NCI-H2171 treated with DMSO at 0.1 percent for 48 hours (cell line): ENCODE results near the gene ST8SIA6.
"Not testable (repeated sequence)": the region's sequence is repeated elsewhere in the genome, so short reads cannot be mapped to it uniquely, and the experiment has no call there.

Experiments used
- DNase-seq: peaks from one replicate; lab custom pipeline; 2025; lab: John Stamatoyannopoulos, UW

Gene ST8SIA6

DNA sequence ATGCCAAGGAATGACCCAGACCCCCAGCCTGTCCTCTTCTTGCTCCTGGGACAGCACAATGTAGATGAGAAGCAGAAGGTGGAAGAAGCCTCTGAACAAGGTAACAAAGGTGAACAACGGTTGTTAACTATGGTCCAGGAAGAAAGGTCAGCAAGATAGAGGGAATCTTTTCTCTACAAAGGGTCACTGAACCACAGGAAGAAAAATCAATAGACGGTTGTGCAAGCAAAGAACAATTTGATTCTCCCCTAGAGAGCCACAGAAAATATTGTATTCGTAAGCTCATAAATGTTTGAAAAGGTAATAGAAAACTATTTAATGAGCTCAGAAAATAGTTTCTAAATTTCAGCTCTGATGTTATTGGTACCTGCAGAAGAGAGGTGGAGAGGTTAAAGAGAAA is 111.3 kb downstream of the ST8SIA6 start:
- DNase-seq = no peak

DNA sequence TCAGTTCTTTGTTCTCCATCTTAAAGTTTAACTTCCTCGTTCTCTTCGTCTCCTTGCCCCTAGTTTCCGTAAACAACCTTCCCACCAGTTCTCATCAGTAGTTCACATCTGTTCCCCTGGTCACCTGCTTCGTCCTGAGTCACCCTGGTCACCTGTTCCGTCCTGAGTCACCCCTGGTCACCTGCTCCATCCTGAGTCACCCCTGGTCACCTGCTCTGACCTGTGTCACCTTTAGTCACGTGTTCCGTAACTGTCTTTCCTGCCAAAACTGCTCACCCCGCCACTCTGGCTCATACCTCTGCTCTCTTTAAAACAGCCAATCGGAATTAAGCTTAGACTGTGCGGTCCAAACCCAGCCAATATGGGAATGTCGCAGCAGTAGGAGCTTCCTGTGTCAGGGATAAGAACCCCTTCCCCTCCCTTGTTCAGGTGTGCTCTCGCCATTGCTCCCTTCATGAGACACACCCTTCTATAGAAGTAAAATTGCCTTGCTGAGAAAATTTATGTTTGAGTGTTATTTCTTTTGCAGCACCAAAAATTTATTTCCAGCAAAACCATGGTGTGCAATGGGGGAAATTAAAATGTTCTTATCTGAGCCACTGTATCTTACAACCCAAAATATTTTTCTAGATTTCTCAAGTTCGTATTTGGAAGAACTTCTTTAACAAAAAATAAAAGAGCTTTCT is 114.1 kb downstream of the ST8SIA6 start:
- DNase-seq = no peak

DNA sequence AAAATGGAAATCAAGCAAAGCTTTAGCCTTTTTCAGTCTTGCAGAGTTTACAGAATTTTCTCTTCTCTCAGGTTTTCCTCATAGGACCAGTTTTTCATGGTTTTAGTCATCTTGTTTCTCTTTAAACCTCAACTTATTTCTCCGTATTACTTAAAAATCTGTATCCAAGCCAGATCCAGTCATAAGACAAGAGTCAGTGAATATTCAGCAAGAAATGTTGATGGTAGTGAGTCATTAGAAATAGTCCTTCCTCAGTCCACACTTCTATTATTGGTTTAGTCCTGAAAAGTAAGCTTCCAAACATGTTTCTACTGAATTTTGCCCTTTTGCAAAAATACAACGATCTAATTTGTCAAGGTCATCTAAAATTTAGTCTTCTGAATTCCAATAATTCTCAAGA is 119.3 kb downstream of the ST8SIA6 start:
- no peak for DNase-seq

DNA sequence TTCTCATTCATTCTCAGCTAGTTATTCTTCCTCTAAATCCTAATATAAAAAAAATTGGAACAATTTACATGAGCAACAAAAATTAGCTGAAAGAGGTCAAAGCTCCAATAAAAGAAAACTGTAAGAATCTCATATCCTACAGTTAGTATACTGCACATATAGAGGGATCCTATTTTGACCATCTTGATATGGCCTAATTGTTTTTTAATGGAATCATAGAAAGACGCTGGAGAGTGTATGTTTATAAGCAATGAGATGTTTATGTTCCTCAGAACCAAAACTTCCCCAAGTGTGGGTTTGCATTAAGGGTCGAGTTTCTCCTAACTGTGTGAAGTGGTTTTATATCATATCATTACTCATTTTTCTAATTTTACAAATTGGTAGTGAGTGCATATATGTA is 123.9 kb downstream of the ST8SIA6 start:
- no peak for DNase-seq

- DNase-seq = no peak
Measured at GRCh38 chr10:17326377-17326776, 128.0 kb downstream of the ST8SIA6 start.

- not testable (repeated sequence) for DNase-seq
Measured at GRCh38 chr10:17321957-17322356, 132.4 kb downstream of the ST8SIA6 start.

DNA sequence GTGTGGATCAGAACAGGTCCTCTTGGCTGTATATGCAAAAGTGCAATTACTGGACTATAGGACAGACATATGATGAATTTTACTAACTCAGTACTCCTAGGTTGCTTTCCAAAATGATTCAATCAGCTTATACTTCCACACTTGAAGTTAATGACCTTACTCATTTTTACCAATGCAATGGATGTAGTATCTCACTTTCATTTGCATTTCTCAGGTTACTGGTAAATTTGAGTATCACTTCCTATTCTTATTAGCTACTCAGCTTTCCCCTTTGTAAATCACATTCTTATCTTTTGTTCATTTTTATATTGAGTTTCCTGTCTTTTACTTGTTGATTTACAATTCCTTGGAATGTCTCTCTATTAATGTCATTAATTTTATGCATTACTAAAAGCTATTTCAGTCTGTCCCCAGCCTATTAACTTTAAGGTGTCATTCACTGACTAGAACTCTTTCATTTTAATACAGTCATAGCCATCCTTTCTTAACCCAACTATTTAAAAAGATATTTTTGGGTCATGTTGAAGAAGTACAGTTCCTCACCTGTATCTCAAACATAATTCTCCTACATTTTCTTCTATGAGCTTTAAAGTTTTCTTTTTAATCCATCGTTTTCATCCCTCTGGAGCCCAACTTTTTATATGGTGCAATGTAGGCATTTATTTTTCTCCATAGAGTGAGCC is 137.8 kb downstream of the ST8SIA6 start:
- DNase-seq = no peak

GRCh38 chr10:17309435-17309834 is 145.0 kb downstream of the ST8SIA6 start:
- DNase-seq = no peak

GRCh38 chr10:17307123-17307522 is 147.3 kb downstream of the ST8SIA6 start:
- no peak for DNase-seq

GRCh38 chr10:17292375-17292774 is 162.0 kb downstream of the ST8SIA6 start:
- DNase-seq = no peak

DNA sequence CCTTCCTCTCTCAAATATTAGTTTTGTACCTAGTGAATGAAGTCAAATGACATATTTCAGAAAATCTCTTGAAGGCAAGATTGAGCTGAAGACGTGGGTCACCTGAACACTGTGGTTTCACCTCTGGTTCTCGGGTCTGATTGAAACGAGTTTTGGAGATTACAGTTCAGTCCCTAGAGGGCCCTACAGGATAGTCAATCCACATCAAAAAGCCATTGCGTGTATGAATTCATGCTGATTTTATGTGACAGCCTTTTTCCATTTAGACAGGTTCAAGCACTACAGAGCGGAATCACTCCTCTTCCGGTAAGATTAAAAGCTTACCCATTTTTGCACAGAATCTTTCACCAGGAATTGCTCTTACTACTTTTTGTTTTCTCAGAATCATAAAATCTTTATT is 164.2 kb downstream of the ST8SIA6 start:
- DNase-seq = no peak

GRCh38 chr10:17289763-17290162 is 164.6 kb downstream of the ST8SIA6 start:
- DNase-seq = no peak

DNA sequence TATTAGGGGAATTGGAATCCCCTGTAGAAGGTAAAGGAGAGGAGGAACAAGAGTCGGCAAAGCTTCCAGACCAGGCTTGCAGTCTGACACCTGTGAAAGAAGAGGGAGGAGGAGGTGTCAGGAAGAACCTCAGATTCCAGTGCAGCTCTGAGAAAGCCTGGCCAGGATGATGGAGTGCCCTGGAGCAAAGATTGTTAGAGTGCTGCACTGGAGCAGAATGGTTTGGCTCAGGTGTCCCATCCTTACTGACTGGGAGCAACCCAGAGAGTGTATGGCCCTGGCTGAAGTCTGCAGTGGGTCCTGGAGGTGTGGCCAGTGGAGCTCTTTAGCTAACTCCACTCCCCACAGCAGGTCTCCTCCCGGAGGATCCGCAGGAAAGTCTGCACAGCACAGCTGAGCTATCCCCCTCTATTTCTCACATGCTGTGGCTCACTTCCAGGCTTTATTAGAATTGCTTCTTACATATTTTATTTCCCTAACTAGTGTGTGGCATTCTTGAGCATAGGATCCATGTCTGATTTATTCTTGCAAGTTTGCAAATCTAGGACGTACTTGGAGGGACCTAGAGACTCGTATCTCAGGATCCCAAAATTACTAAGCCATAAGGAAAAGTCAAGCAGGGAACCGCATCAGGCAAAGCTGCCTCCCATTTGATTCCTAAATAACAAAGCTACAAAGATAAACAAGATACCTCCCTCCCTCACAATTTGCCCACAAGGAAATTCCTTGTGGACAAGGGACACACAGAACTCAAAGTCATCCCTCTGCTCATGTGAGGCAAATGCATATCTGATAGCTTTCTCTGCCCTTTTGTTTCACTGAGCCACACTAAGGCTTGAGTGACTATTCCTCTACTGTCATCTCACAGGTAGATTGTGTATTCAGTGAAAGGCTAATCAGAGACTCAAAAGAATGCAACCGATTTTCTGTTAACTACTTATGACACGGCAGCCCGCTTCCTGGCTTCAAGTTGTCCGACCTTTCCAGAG is 167.5 kb downstream of the ST8SIA6 start:
- DNase-seq = no peak

DNA sequence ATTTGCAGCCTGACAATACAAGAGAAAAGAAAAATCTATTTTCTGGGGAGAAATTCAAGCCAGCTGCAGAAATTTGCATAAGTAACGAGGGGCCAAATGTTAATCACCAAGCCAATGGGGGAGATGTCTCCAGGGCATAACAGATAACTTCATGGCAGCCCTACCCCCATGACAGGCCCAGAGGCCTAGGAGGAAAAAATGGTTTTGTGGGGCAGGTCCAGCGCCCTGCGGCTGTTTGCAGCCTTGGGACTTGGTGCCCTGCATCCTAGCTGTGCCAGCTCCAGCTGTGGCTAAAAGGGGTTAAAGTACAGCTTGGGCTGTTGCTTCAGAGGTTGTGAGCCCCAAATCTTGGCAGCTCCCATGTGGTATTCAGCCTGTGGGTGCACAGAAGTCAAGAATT is 172.1 kb downstream of the ST8SIA6 start:
- no peak for DNase-seq

- no peak for DNase-seq
Measured at GRCh38 chr10:17278607-17279240, 175.7 kb downstream of the ST8SIA6 start.

DNA sequence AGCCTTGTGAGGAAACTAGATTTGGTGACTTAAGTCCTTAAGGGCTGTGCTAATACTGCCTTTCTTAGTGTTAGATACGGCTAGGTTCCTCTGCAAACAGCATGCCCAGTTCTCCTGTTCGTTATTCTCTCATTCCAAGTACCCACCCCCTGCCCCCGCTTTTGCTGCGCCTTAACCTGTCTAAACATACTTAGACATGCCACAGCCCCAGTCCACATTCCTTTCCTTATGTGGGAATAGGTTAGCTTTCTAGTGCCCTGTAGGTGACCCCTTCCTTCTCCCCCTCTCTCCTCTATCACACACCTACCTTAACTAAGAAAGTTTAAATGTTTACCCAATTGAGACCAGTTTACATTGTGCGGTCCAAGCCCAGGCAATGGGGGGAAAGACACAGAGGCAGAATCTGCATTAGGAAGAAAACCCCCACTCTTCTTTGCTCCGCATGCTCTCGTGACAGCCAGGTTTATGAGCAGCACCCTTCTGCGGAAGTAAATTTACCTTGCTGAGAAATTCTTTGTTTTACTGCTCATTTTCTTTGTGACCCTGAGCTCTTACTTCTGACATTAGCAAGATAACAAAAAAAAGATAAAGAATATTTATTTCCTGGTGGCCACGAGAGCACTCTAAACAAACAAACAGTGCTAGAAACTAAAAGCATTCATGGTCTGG is 177.5 kb downstream of the ST8SIA6 start:
- no peak for DNase-seq

GRCh38 chr10:17273403-17273802 is 181.0 kb downstream of the ST8SIA6 start:
- no peak for DNase-seq

- DNase-seq = no peak
Measured at GRCh38 chr10:17272648-17273047, 181.7 kb downstream of the ST8SIA6 start.
